ENCODE measurements around the gene OR5V1.
"Not testable (repeated sequence)": the region's sequence is repeated elsewhere in the genome, so short reads cannot be mapped to it uniquely, and the experiment has no call there.

OR5V1 gene

GRCh38 chr6:29336269-29336668 is 32.4 kb downstream of the OR5V1 start:
- no peak for TF ChIP-seq ZNF8 (CRISPR knock-in tag; IDR thresholded peaks at IDR 0.05)
- no peak for TF ChIP-seq TCF4 (CRISPR knock-in tag; IDR thresholded peaks at IDR 0.05; ENCODE audit: borderline replicate concordance)
- TF ChIP-seq ZNF565 (CRISPR knock-in tag; conservative IDR thresholded peaks at IDR 0.05; ENCODE audit: low read depth), result no peak
- TF ChIP-seq OSR1 (CRISPR knock-in tag; IDR thresholded peaks at IDR 0.05), result no peak
- TF ChIP-seq SNAI2 (CRISPR knock-in tag; IDR thresholded peaks at IDR 0.05), result no peak
- TF ChIP-seq BACH2 (CRISPR knock-in tag; IDR thresholded peaks at IDR 0.05; ENCODE audit: borderline replicate concordance), result no peak
- TF ChIP-seq PPARA (CRISPR knock-in tag; IDR thresholded peaks at IDR 0.05; ENCODE audit: borderline replicate concordance), result no peak
- no peak for TF ChIP-seq ZC3H10 (CRISPR knock-in tag; IDR thresholded peaks at IDR 0.05)
- no peak for TF ChIP-seq TOX (CRISPR knock-in tag; IDR thresholded peaks at IDR 0.05; ENCODE audit: borderline replicate concordance)
- no peak for ATAC-seq

- no peak for ATAC-seq
These were observed 36.0 kb downstream of the OR5V1 start for GRCh38 chr6:29332676-29333075.

DNA sequence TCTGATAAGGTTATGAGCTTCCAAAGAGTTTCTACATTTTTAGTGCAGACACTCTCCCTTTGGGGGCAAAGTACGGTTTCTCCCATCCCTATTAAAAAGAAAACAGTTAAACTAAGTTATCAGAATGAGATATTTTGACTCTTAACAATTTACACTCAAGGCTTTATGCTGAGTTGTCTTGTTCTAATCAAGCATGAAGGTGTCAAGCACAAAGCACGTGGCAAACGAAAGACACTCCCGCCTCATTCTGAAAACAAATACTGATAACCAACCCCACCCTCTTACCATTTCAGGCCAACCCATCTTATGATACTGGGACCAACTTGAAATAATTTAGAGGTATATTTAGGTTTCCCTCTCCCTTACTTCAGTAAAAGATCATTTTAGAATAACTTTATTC is 42.9 kb downstream of the OR5V1 start:
- TF ChIP-seq, protein P1, sequence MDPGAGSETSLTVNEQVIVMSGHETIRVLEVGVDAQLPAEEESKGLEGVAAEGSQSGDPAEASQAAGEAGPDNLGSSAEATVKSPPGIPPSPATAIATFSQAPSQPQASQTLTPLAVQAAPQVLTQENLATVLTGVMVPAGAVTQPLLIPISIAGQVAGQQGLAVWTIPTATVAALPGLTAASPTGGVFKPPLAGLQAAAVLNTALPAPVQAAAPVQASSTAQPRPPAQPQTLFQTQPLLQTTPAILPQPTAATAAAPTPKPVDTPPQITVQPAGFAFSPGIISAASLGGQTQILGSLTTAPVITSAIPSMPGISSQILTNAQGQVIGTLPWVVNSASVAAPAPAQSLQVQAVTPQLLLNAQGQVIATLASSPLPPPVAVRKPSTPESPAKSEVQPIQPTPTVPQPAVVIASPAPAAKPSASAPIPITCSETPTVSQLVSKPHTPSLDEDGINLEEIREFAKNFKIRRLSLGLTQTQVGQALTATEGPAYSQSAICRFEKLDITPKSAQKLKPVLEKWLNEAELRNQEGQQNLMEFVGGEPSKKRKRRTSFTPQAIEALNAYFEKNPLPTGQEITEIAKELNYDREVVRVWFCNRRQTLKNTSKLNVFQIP (CRISPR knock-in tag; IDR thresholded peaks at IDR 0.05; ENCODE audit: borderline replicate concordance, low read depth), result no peak
- TF ChIP-seq ISL1 (CRISPR knock-in tag; IDR thresholded peaks at IDR 0.05), result no peak
- TF ChIP-seq SNAI2 (CRISPR knock-in tag; IDR thresholded peaks at IDR 0.05), result no peak
- TF ChIP-seq ZNF565 (CRISPR knock-in tag; conservative IDR thresholded peaks at IDR 0.05; ENCODE audit: low read depth), result no peak
- TF ChIP-seq CSDC2 (CRISPR knock-in tag; IDR thresholded peaks at IDR 0.05), result no peak
- TF ChIP-seq TSHZ2 (CRISPR knock-in tag; IDR thresholded peaks at IDR 0.05), result no peak
- no peak for TF ChIP-seq BACH2 (CRISPR knock-in tag; IDR thresholded peaks at IDR 0.05; ENCODE audit: borderline replicate concordance)
- TF ChIP-seq ZC3H10 (CRISPR knock-in tag; IDR thresholded peaks at IDR 0.05), result no peak
- TF ChIP-seq, protein P2, sequence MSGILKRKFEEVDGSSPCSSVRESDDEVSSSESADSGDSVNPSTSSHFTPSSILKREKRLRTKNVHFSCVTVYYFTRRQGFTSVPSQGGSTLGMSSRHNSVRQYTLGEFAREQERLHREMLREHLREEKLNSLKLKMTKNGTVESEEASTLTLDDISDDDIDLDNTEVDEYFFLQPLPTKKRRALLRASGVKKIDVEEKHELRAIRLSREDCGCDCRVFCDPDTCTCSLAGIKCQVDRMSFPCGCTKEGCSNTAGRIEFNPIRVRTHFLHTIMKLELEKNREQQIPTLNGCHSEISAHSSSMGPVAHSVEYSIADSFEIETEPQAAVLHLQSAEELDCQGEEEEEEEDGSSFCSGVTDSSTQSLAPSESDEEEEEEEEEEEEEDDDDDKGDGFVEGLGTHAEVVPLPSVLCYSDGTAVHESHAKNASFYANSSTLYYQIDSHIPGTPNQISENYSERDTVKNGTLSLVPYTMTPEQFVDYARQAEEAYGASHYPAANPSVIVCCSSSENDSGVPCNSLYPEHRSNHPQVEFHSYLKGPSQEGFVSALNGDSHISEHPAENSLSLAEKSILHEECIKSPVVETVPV (CRISPR knock-in tag; IDR thresholded peaks at IDR 0.05), result no peak
- TF ChIP-seq ZFP30 (CRISPR knock-in tag; IDR thresholded peaks at IDR 0.05), result no peak
- TF ChIP-seq ZNF70 (CRISPR knock-in tag; IDR thresholded peaks at IDR 0.05), result no peak
- TF ChIP-seq TOX (CRISPR knock-in tag; IDR thresholded peaks at IDR 0.05; ENCODE audit: borderline replicate concordance), result no peak
- no peak for TF ChIP-seq PATZ1 (CRISPR knock-in tag; IDR thresholded peaks at IDR 0.05; ENCODE audit: borderline replicate concordance)
- no peak for TF ChIP-seq OSR1 (CRISPR knock-in tag; IDR thresholded peaks at IDR 0.05)
- no peak for TF ChIP-seq TCF4 (CRISPR knock-in tag; IDR thresholded peaks at IDR 0.05; ENCODE audit: borderline replicate concordance)
- no peak for ATAC-seq

More at GRCh38 chr6:29332676-29333075, 36.0 kb downstream of the OR5V1 start:
- TF ChIP-seq, protein P2 (CRISPR knock-in tag; IDR thresholded peaks at IDR 0.05), result no peak
- no peak for TF ChIP-seq OSR1 (CRISPR knock-in tag; IDR thresholded peaks at IDR 0.05)
- no peak for TF ChIP-seq BACH2 (CRISPR knock-in tag; IDR thresholded peaks at IDR 0.05; ENCODE audit: borderline replicate concordance)
- TF ChIP-seq ZNF8 (CRISPR knock-in tag; IDR thresholded peaks at IDR 0.05), result no peak
- TF ChIP-seq SNAI2 (CRISPR knock-in tag; IDR thresholded peaks at IDR 0.05), result no peak
- TF ChIP-seq ZC3H10 (CRISPR knock-in tag; IDR thresholded peaks at IDR 0.05), result no peak
- no peak for TF ChIP-seq TCF4 (CRISPR knock-in tag; IDR thresholded peaks at IDR 0.05; ENCODE audit: borderline replicate concordance)

- ATAC-seq, result not testable (repeated sequence)
These were observed 45.3 kb downstream of the OR5V1 start for GRCh38 chr6:29323332-29323731.
